Trophoblast cell (in vitro differentiated cells and primary cell): ENCODE results near the gene UNC80.

Experiments
- DNase-seq, 2 donors: peaks; one replicate each; pipeline ENCODE4 v3.0.0-alpha.2; 2016
- H2AFZ ChIP-seq: 2 replicates; pipeline ENCODE4 v1.6.1; 2013; ENCODE audit warnings: low read length, moderate library complexity, mild to moderate bottlenecking; ENCODE audit not compliant: insufficient read depth, poor library complexity
- H2AK5ac ChIP-seq: 2 replicates; pipeline ENCODE4 v1.6.1; 2013; ENCODE audit warnings: mild to moderate bottlenecking, low read length
- H2BK120ac ChIP-seq: 2 replicates; pipeline ENCODE4 v1.6.1; 2013; ENCODE audit warnings: low read length, mild to moderate bottlenecking, moderate library complexity; ENCODE audit not compliant: insufficient read depth, poor library complexity
- H2BK12ac ChIP-seq: 2 replicates; pipeline ENCODE4 v1.6.1; 2013; ENCODE audit warnings: mild to moderate bottlenecking, low read length, moderate library complexity
- H2BK5ac ChIP-seq: 2 replicates; pipeline ENCODE4 v1.6.1; 2013; ENCODE audit warnings: low read length, low read depth, moderate library complexity, mild to moderate bottlenecking; ENCODE audit not compliant: poor library complexity
- H3K14ac ChIP-seq: 2 replicates; pipeline ENCODE4 v1.6.1; 2013; ENCODE audit warnings: mild to moderate bottlenecking, low read length
- H3K18ac ChIP-seq: 2 replicates; pipeline ENCODE4 v1.6.1; 2013; ENCODE audit warnings: mild to moderate bottlenecking, low read length
- H3K23ac ChIP-seq: 2 replicates; pipeline ENCODE4 v1.6.1; 2013; ENCODE audit warnings: low read length
- H3K27ac ChIP-seq: 2 replicates; pipeline ENCODE4 v1.5.1; 2013; ENCODE audit warnings: low read depth, mild to moderate bottlenecking, inconsistent platforms, low read length, moderate library complexity
- H3K27me3 ChIP-seq: 2 replicates; pipeline ENCODE4 v1.6.1; 2013; ENCODE audit warnings: inconsistent platforms, mild to moderate bottlenecking, low read length, moderate library complexity; ENCODE audit not compliant: insufficient read depth
- H3K36me3 ChIP-seq, 2 experiments: 1 replicate in 1 of 2; 2 replicates in 1 of 2; pipeline ENCODE4 v1.6.1; 2013; ENCODE audit warnings: low read length in 2 of 2, mild to moderate bottlenecking in 2 of 2, moderate library complexity in 1 of 2; ENCODE audit not compliant: insufficient read depth in 2 of 2, control insufficient read depth in 1 of 2
- H3K4ac ChIP-seq: 2 replicates; pipeline ENCODE4 v1.6.1; 2013; ENCODE audit warnings: low read depth, mild to moderate bottlenecking, low read length, moderate library complexity
- H3K4me1 ChIP-seq, 2 experiments: 1 replicate in 1 of 2; 2 replicates in 1 of 2; pipeline ENCODE4 v1.6.1; 2013; ENCODE audit warnings: low read length in 2 of 2, mild to moderate bottlenecking in 2 of 2, moderate library complexity in 1 of 2; ENCODE audit not compliant: insufficient read depth in 2 of 2, control insufficient read depth in 1 of 2
- H3K4me2 ChIP-seq: 2 replicates; pipeline ENCODE4 v1.6.1; 2013; ENCODE audit warnings: inconsistent platforms, mild to moderate bottlenecking, low read length, moderate library complexity
- H3K4me3 ChIP-seq: 2 replicates; pipeline ENCODE4 v1.5.1; 2013; ENCODE audit warnings: mild to moderate bottlenecking, low read depth, low read length, inconsistent platforms
- H3K79me1 ChIP-seq: one replicate; pipeline ENCODE4 v1.6.1; 2013; ENCODE audit warnings: low read length
- H3K79me2 ChIP-seq: 2 replicates; pipeline ENCODE4 v1.6.1; 2013; ENCODE audit warnings: low read length, mild to moderate bottlenecking; ENCODE audit not compliant: control insufficient read depth, insufficient read depth, poor library complexity
- H3K9ac ChIP-seq: 2 replicates; pipeline ENCODE4 v1.6.1; 2013; ENCODE audit warnings: mild to moderate bottlenecking, low read length
- H3K9me3 ChIP-seq: 2 replicates; pipeline ENCODE4 v1.6.1; 2013; ENCODE audit warnings: low read depth, mild to moderate bottlenecking, control low read depth, inconsistent platforms, low read length; ENCODE audit not compliant: insufficient read depth
- H4K12ac ChIP-seq: 2 replicates; pipeline ENCODE4 v1.6.1; 2013; ENCODE audit warnings: low read depth, mild to moderate bottlenecking, low read length, moderate library complexity
- H4K8ac ChIP-seq: 2 replicates; pipeline ENCODE4 v1.6.1; 2013; ENCODE audit warnings: low read depth, mild to moderate bottlenecking, low read length, moderate library complexity
- H4K91ac ChIP-seq: one replicate; pipeline ENCODE4 v1.6.1; 2013; ENCODE audit warnings: low read depth, mild to moderate bottlenecking, low read length, moderate library complexity
- WGBS: extraction: QIAGEN DNeasy Blood & Tissue Kit; methylation state at CpG from one replicate; pipeline ENCODE4 v1.1.7; 2013; ENCODE audit warnings: missing lambda C conversion rate; ENCODE audit not compliant: insufficient read length, insufficient coverage; ENCODE audit errors: extremely low coverage; 5-methylcytosine and 5-hydroxymethylcytosine counted together

UNC80 gene

GRCh38 chr2:209929369-209929768 lies 157.7 kb downstream of the UNC80 start:
- Histone ChIP-seq H3K4me2 (no peak overlapping the region), H3K27me3 (no peaks in the 10 kb centered on the region), H3K4ac (no peak overlapping the region), H2BK5ac (no peak overlapping the region), H2AK5ac (no peak overlapping the region), H3K4me1 (no peaks in the 10 kb centered on the region), H3K23ac (no peak overlapping the region), H3K9ac (no peak overlapping the region), H3K14ac (no peak overlapping the region), H3K79me1 (no peaks in the 10 kb centered on the region), H3K9me3 (no peaks in the 10 kb centered on the region), H3K79me2 (no peaks in the 10 kb centered on the region), H4K8ac (no peak overlapping the region), H4K12ac (no peak overlapping the region), H3K4me3 (no peak overlapping the region), H3K36me3 (no peaks in the 10 kb centered on the region), H2BK120ac (no peak overlapping the region), H3K27ac (no peak overlapping the region), H4K91ac (no peak overlapping the region), H2AFZ (no peak overlapping the region), H3K18ac (no peak overlapping the region), H2BK12ac (no peak overlapping the region)
- WGBS, result no CpG with 5 or more reads among the region's 2 CpGs
- DNase-seq, result no peak

- no peak overlapping the region for H3K14ac ChIP-seq
- no peak overlapping the region for H3K9ac ChIP-seq
- no peak overlapping the region for H4K8ac ChIP-seq
- H3K4me3 ChIP-seq, result no peak overlapping the region
- DNase-seq, result no peak
- H3K4me1 ChIP-seq, result no peaks in the 10 kb centered on the region
- no peaks in the 10 kb centered on the region for H3K27me3 ChIP-seq
- H2AFZ ChIP-seq, result no peak overlapping the region
- H3K23ac ChIP-seq, result no peak overlapping the region
- H3K9me3 ChIP-seq, result no peaks in the 10 kb centered on the region
- H2BK5ac ChIP-seq, result no peak overlapping the region
- H3K18ac ChIP-seq, result no peak overlapping the region
- H3K79me1 ChIP-seq, result no peaks in the 10 kb centered on the region
- H2BK12ac ChIP-seq, result no peak overlapping the region
- no peak overlapping the region for H3K27ac ChIP-seq
- no peak overlapping the region for H3K4ac ChIP-seq
- no peaks in the 10 kb centered on the region for H3K79me2 ChIP-seq
- no peak overlapping the region for H4K91ac ChIP-seq
- no peak overlapping the region for H2AK5ac ChIP-seq
- no CpG with 5 or more reads among the region's 12 CpGs for WGBS
- no peak overlapping the region for H2BK120ac ChIP-seq
- H3K36me3 ChIP-seq, result no peaks in the 10 kb centered on the region
- H4K12ac ChIP-seq, result no peak overlapping the region
- no peak overlapping the region for H3K4me2 ChIP-seq
Measured at GRCh38 chr2:209933499-209934483, 162.2 kb downstream of the UNC80 start.

GRCh38 chr2:209936106-209936666 lies 164.6 kb downstream of the UNC80 start:
- H2AFZ ChIP-seq, result no peak overlapping the region
- WGBS, result no CpG with 5 or more reads among the region's 3 CpGs
- H3K4me3 ChIP-seq, result no peak overlapping the region
- no peaks in the 10 kb centered on the region for H3K79me2 ChIP-seq
- H3K9ac ChIP-seq, result no peak overlapping the region
- no peak overlapping the region for H2BK120ac ChIP-seq
- H4K91ac ChIP-seq, result no peak overlapping the region
- no peak overlapping the region for H2BK5ac ChIP-seq
- no peak overlapping the region for H3K18ac ChIP-seq
- no peak overlapping the region for H3K27ac ChIP-seq
- DNase-seq, result no peak
- no peak overlapping the region for H3K23ac ChIP-seq
- H2BK12ac ChIP-seq, result no peak overlapping the region
- H3K4me1 ChIP-seq, result no peaks in the 10 kb centered on the region
- H3K9me3 ChIP-seq, result no peaks in the 10 kb centered on the region
- H4K12ac ChIP-seq, result no peak overlapping the region
- no peaks in the 10 kb centered on the region for H3K79me1 ChIP-seq
- no peaks in the 10 kb centered on the region for H3K27me3 ChIP-seq
- no peak overlapping the region for H3K4me2 ChIP-seq
- no peak overlapping the region for H4K8ac ChIP-seq
- no peak overlapping the region for H3K4ac ChIP-seq
- no peak overlapping the region for H2AK5ac ChIP-seq
- H3K36me3 ChIP-seq, result no peaks in the 10 kb centered on the region
- no peak overlapping the region for H3K14ac ChIP-seq

GRCh38 chr2:209937893-209938292 lies 166.3 kb downstream of the UNC80 start:
- no peak overlapping the region for H3K14ac ChIP-seq
- no peak overlapping the region for H3K27ac ChIP-seq
- H3K27me3 ChIP-seq, result no peaks in the 10 kb centered on the region
- no peak overlapping the region for H3K18ac ChIP-seq
- H2BK12ac ChIP-seq, result no peak overlapping the region
- H3K23ac ChIP-seq, result no peak overlapping the region
- H3K9ac ChIP-seq, result no peak overlapping the region
- no peaks in the 10 kb centered on the region for H3K4me1 ChIP-seq
- no peaks in the 10 kb centered on the region for H3K36me3 ChIP-seq
- no peak overlapping the region for H4K91ac ChIP-seq
- no peak overlapping the region for H4K8ac ChIP-seq
- no peak overlapping the region for H2BK5ac ChIP-seq
- no peak overlapping the region for H2AFZ ChIP-seq
- H3K4me2 ChIP-seq, result no peak overlapping the region
- H3K79me1 ChIP-seq, result no peaks in the 10 kb centered on the region
- no peaks in the 10 kb centered on the region for H3K79me2 ChIP-seq
- no peak overlapping the region for H3K4me3 ChIP-seq
- H3K4ac ChIP-seq, result no peak overlapping the region
- no peak overlapping the region for H2AK5ac ChIP-seq
- H4K12ac ChIP-seq, result no peak overlapping the region
- H2BK120ac ChIP-seq, result no peak overlapping the region
- no peaks in the 10 kb centered on the region for H3K9me3 ChIP-seq
- no peak for DNase-seq
